A549 (cell line): ENCODE data around the gene TMEM38A. TPM values are rescaled to one million over a fixed set of nuclear protein-coding genes. Genes with fewer than 3 reads are reported as not detected.
"Not testable (repeated sequence)": the region's sequence is repeated elsewhere in the genome, so short reads cannot be mapped to it uniquely, and the experiment has no call there.

Source experiments
- ATAC-seq, 2 experiments: fragments of 200-7000 bp in 1 of 2; fragments of >200 bp in 1 of 2; cut with Nextera tagmentation in 1 of 2; cut with Tn5 transposase in 1 of 2; 3 replicates each; pipeline versions ENCODE4 v1.8.0 to v1.9.1; 2018 to 2020; ENCODE audit warnings: mild to moderate bottlenecking in 1 of 2, moderate library complexity in 1 of 2
- CTCF ChIA-PET: fragments of 300-600 bp; sonication (Branson Sonifier 250); formaldehyde crosslinking; extraction: SDS; loops from one replicate; lab custom pipeline; 2021; ENCODE audit warnings: antibody characterized with exemption, inconsistent platforms; lab: Yijun Ruan, JAX
- POLR2A ChIA-PET: fragments of 350-600 bp; formaldehyde crosslinking; extraction: SDS; loops from one replicate; lab custom pipeline; 2021; ENCODE audit warnings: antibody characterized with exemption, inconsistent platforms; lab: Yijun Ruan, JAX
- DNase-seq, 2 experiments: peaks; one replicate each; pipeline versions ENCODE4 v3.0.0 to v3.0.0-alpha.2; 2011 to 2016; ENCODE audit warnings: low read depth in 1 of 2, low spot score in 1 of 2
- FAIRE-seq: peaks from 2 replicates; lab custom pipeline; 2011; peaks lifted over from hg19 to GRCh38; lab: Jason Lieb, UNC
- H3K27ac ChIP-seq, 2 experiments: fragments of >200 bp; sonication (Bioruptor Twin); formaldehyde crosslinking; 3 replicates each; pipeline ENCODE4 v1.5.1; 2016 to 2017
- H3K4me1 ChIP-seq: fragments of >200 bp; sonication (Bioruptor Twin); formaldehyde crosslinking; 3 replicates; pipeline ENCODE4 v1.6.1; 2016
- H3K4me2 ChIP-seq: fragments of >200 bp; sonication (Bioruptor Twin); formaldehyde crosslinking; 3 replicates; pipeline ENCODE4 v1.6.1; 2016
- H3K4me3 ChIP-seq: fragments of >200 bp; sonication (Bioruptor Twin); formaldehyde crosslinking; 3 replicates; pipeline ENCODE4 v1.5.1; 2016
- H3K9me3 ChIP-seq: fragments of >200 bp; sonication (Bioruptor Twin); formaldehyde crosslinking; 3 replicates; pipeline ENCODE4 v1.6.1; 2016
- BHLHE40 ChIP-seq: IDR thresholded peaks from 2 replicates; pipeline ENCODE4 v1.6.1; 2012; ENCODE audit warnings: low read depth, low read length, inconsistent platforms
- FOXS1 ChIP-seq: fragments of 250-450 bp; sonication (Bioruptor Pico); IDR thresholded peaks from 2 replicates; pipeline ENCODE4 v1.5.0; 2020; ENCODE audit warnings: mild to moderate bottlenecking, moderate library complexity
- HOXA7 ChIP-seq: fragments of 250-450 bp; sonication (Bioruptor Pico); IDR thresholded peaks from 2 replicates; pipeline ENCODE4 v1.5.0; 2020; ENCODE audit warnings: mild to moderate bottlenecking, moderate library complexity
- HOXB13 ChIP-seq: fragments of 250-450 bp; sonication (Bioruptor Pico); IDR thresholded peaks from 2 replicates; pipeline ENCODE4 v1.5.0; 2020; ENCODE audit warnings: low read depth, mild to moderate bottlenecking, moderate library complexity
- HOXB5 ChIP-seq: fragments of 250-450 bp; sonication (Bioruptor Pico); IDR thresholded peaks from 2 replicates; pipeline ENCODE4 v1.5.0; 2020; ENCODE audit warnings: mild to moderate bottlenecking, moderate library complexity
- JUNB ChIP-seq: fragments of >200 bp; sonication (Bioruptor Twin); formaldehyde crosslinking; IDR thresholded peaks from 2 replicates; pipeline ENCODE4 v1.6.1; 2016
- KDM1A ChIP-seq: fragments of 200-600 bp; sonication (generic); IDR thresholded peaks from 2 replicates; pipeline ENCODE4 v1.6.1; 2016; ENCODE audit warnings: low read depth, mild to moderate bottlenecking
- NPAS2 ChIP-seq: fragments of 250-450 bp; sonication (Bioruptor Pico); IDR thresholded peaks from 2 replicates; pipeline ENCODE4 v1.8.0; 2022; ENCODE audit warnings: mild to moderate bottlenecking, moderate library complexity, borderline replicate concordance
- POLR2A ChIP-seq: IDR thresholded peaks from 2 replicates; pipeline ENCODE4 v1.6.1; 2012; ENCODE audit warnings: mild to moderate bottlenecking, low read length
- POLR2AphosphoS2 ChIP-seq: conservative IDR thresholded peaks from 2 replicates; pipeline ENCODE4 v1.6.1; 2012; ENCODE audit warnings: low read length, improper control_type of control experiment, inconsistent platforms
- RNF2 ChIP-seq: fragments of 200-600 bp; sonication (generic); IDR thresholded peaks from 2 replicates; pipeline ENCODE4 v1.6.1; 2016; ENCODE audit warnings: low read depth, mild to moderate bottlenecking, antibody characterized with exemption, moderate library complexity, borderline replicate concordance
- SMC3 ChIP-seq: fragments of >200 bp; sonication (Bioruptor Twin); formaldehyde crosslinking; IDR thresholded peaks from 3 replicates; pipeline ENCODE4 v1.6.1; 2018; ENCODE audit warnings: inconsistent platforms
- SREBF2 ChIP-seq: fragments of 450-650 bp; IDR thresholded peaks from 2 replicates; pipeline ENCODE4 v1.6.1; 2014; ENCODE audit warnings: mild to moderate bottlenecking, moderate library complexity
- TFCP2L1 ChIP-seq: fragments of 250-450 bp; sonication (Bioruptor Pico); IDR thresholded peaks from 2 replicates; pipeline ENCODE4 v1.5.0; 2021; ENCODE audit warnings: mild to moderate bottlenecking
- TP53 ChIP-seq: fragments of 250-450 bp; sonication (Bioruptor Pico); IDR thresholded peaks from 2 replicates; pipeline ENCODE4 v1.5.0; 2021; ENCODE audit warnings: mild to moderate bottlenecking, moderate library complexity
- ZNF302 ChIP-seq: fragments of 250-450 bp; sonication (Bioruptor Pico); IDR thresholded peaks from 2 replicates; pipeline ENCODE4 v1.9.0; 2021; ENCODE audit warnings: inconsistent platforms, mild to moderate bottlenecking, moderate library complexity
- ZSCAN20 ChIP-seq: fragments of 250-450 bp; sonication (Bioruptor Pico); IDR thresholded peaks from 2 replicates; pipeline ENCODE4 v1.8.0; 2022; ENCODE audit warnings: mild to moderate bottlenecking, moderate library complexity
- WGBS: methylation state at CpG from one replicate; pipeline ENCODE4 v1.1.6; 2017; ENCODE audit errors: missing lambda C conversion rate; 5-methylcytosine and 5-hydroxymethylcytosine counted together
- polyA plus RNA-seq, 4 experiments: library from polyadenylated mRNA; depleted of rRNA in 3 of 4; stranded (reverse); fragments of >200 nt; fragmentation: RNase III in 1 of 4; extraction: RNeasy Plus Mini Kit Qiagen cat#74134 plus additional on column Dnase treatment in 1 of 4; gene quantifications; 2 replicates in 3 of 4; 3 replicates in 1 of 4; pipeline ENCODE4 v1.2.3, GENCODE V29; 2011 to 2017
- TF ChIP-seq, protein P1 (sequence below): IDR thresholded peaks from 2 replicates; pipeline ENCODE4 v1.6.1; 2012; ENCODE audit warnings: low read depth, borderline replicate concordance
- TF ChIP-seq, protein P2 (sequence below): fragments of 250-450 bp; sonication (Bioruptor Pico); IDR thresholded peaks from 2 replicates; pipeline ENCODE4 v1.5.0; 2021; ENCODE audit warnings: mild to moderate bottlenecking, moderate library complexity, borderline replicate concordance

TMEM38A gene
- polyA plus RNA-seq, 2 of the 4 experiments (the other 2 are of a cell fraction): 1.2 to 1.5 TPM

DNA sequence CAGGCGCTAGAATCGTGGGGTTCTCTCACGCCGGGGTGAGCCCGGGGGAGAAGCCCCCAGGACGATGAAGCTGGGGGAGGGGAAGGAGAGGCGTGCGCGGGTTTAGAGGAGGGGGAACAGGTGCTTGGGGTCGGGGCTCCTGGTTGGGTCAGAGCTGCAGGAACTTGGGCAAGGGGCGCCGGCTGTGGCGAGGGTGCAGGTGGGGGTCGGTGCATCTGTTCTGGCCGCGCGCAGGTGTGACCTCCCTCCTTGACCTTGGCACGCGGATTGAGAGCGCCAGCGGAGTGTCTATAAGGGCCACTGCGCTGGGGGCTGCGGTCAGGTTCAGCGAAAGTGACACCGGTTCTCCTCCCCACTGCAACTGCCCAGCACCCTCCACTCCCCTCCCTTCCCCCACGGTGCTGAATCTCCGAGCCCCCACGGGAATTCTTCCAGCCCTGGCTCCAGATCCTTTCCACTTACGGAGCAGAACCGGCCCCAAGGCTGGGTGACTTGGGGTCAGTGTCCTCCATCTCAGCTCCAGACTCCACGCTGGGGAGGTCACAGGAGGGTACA, 618 bp downstream of the TMEM38A start:
- Histone ChIP-seq H3K9me3 (no peaks in the 10 kb centered on the region), H3K4me3 (peak overlapping the region; percentile 71), H3K4me1 (peaks cover 7% of the 10 kb centered on the region; the same call in 2 of the 3 replicates), H3K4me2 (peak overlapping the region; percentile 99), H3K27ac (peak overlapping the region; percentile 85 to 99)
- ChIA-PET CTCF (interaction anchor here (0.7 kb wide), 1 partner anchor 622 kb away, joined by 3 read pairs; no protein-coding TSS in a partner anchor), POLR2A (interaction anchor here (1.3 to 1.5 kb wide), 2 partner anchors 11 to 553 kb away, joined by 3 to 4 read pairs; partner anchors contain the start of gene USE1)
- DNase-seq (no peak), FAIRE-seq (no peak), ATAC-seq (no peak)
- no peak for TF ChIP-seq NPAS2 (CRISPR knock-in tag)
- no peak for TF ChIP-seq HOXA7 (CRISPR knock-in tag)
- TF ChIP-seq POLR2AphosphoS2: no peak
- no peak for TF ChIP-seq ZSCAN20 (CRISPR knock-in tag)
- WGBS: 41% methylated on average over 25 of the region's 31 CpGs

DNA sequence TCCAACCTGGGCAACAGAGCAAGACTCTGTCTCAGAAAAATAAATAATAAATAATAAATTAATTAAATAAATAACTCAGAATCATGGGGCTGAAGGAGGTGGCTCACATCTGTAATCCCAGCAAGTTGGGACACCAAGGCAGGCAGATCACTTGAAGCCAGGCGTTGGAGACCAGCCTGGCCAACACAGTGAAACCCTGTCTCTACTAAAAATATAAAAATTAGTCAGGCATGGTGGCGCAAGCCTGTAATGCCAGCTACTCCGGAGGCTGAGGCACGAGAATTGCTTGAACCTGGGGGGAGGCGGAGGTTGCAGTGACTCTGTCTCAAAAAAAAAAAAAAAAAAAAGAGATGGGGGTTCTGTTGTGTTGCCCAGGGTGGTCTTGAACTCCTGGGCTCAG, 7.2 kb downstream of the TMEM38A start:
- H3K4me2 ChIP-seq: no peak overlapping the region
- H3K4me1 ChIP-seq: no peaks in the 10 kb centered on the region
- H3K27ac ChIP-seq: no peak overlapping the region
- no peak overlapping the region for H3K4me3 ChIP-seq
- 88% methylated on average over 5 of the region's 5 CpGs for WGBS
- ChIA-PET POLR2A (no interaction called here), CTCF (interaction anchor here (0.6 kb wide), 1 partner anchor 275 kb away, joined by 3 read pairs; no protein-coding TSS in a partner anchor)
- no peak for FAIRE-seq
- TF ChIP-seq POLR2AphosphoS2 (no peak), HOXB13 (no peak), TP53 (CRISPR knock-in tag) (no peak), ZNF302 (CRISPR knock-in tag) (no peak), ZSCAN20 (CRISPR knock-in tag) (no peak), SREBF2 (no peak), HOXB5 (CRISPR knock-in tag) (no peak), BHLHE40 (no peak), RNF2 (no peak), JUNB (no peak), SMC3 (no peak), FOXS1 (CRISPR knock-in tag) (no peak), POLR2A (no peak), KDM1A (no peak), TFCP2L1 (CRISPR knock-in tag) (no peak)
- TF ChIP-seq, protein P1, sequence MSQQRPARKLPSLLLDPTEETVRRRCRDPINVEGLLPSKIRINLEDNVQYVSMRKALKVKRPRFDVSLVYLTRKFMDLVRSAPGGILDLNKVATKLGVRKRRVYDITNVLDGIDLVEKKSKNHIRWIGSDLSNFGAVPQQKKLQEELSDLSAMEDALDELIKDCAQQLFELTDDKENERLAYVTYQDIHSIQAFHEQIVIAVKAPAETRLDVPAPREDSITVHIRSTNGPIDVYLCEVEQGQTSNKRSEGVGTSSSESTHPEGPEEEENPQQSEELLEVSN: no peak
- TF ChIP-seq, protein P2, sequence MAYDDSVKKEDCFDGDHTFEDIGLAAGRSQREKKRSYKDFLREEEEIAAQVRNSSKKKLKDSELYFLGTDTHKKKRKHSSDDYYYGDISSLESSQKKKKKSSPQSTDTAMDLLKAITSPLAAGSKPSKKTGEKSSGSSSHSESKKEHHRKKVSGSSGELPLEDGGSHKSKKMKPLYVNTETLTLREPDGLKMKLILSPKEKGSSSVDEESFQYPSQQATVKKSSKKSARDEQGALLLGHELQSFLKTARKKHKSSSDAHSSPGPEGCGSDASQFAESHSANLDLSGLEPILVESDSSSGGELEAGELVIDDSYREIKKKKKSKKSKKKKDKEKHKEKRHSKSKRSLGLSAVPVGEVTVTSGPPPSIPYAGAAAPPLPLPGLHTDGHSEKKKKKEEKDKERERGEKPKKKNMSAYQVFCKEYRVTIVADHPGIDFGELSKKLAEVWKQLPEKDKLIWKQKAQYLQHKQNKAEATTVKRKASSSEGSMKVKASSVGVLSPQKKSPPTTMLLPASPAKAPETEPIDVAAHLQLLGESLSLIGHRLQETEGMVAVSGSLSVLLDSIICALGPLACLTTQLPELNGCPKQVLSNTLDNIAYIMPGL: no peak
- no peaks in the 10 kb centered on the region for H3K9me3 ChIP-seq
- no peak for ATAC-seq
- no peak for DNase-seq

DNA sequence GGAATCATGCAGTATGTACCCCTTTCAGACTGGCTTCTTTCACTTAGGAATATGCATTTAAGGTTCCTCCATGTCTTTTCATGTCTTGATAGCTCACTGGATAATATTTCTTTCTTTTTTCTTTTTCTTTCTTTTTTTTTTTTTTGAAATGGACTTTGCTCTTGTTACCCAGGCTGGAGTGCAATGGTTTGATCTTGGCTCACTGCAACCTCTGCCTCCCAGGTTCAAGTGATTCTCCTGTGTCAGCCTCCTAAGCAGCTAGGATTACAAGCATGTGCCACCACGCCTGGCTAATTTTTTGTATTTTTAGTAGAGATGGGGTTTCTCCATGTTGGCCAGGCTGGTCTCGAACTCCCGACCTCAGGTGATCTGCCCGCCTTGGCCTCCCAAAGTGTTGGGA, 7.8 kb downstream of the TMEM38A start:
- H3K9me3 ChIP-seq, FAIRE-seq, H3K4me1 ChIP-seq, CTCF ChIA-PET, H3K27ac ChIP-seq, POLR2A ChIA-PET, H3K4me2 ChIP-seq, DNase-seq, ATAC-seq, H3K4me3 ChIP-seq: not testable (repeated sequence)
- 84% methylated on average over 4 of the region's 4 CpGs for WGBS
